Esophagus squamous epithelium (tissue), 4 donors: ENCODE data around the gene BCL6.

ENCODE experiments used
- POLR2A ChIP-seq, 4 donors: fragments of 450-650 bp; IDR thresholded peaks; one replicate each; pipeline ENCODE4 v1.6.1; 2017; ENCODE audit warnings: antibody characterized with exemption in 4 of 4, mild to moderate bottlenecking in 4 of 4, moderate library complexity in 3 of 4
- TF ChIP-seq, protein P1 (sequence below), 6 experiments: fragments of 450-650 bp in 4 of 6; fragments of 200-600 bp in 2 of 6; sonication (generic) in 2 of 6; IDR thresholded peaks; one replicate each; pipeline ENCODE4 v1.5.1; 2016 to 2019; ENCODE audit warnings: antibody characterized with exemption in 6 of 6, mild to moderate bottlenecking in 4 of 6, moderate library complexity in 4 of 6

DNA sequence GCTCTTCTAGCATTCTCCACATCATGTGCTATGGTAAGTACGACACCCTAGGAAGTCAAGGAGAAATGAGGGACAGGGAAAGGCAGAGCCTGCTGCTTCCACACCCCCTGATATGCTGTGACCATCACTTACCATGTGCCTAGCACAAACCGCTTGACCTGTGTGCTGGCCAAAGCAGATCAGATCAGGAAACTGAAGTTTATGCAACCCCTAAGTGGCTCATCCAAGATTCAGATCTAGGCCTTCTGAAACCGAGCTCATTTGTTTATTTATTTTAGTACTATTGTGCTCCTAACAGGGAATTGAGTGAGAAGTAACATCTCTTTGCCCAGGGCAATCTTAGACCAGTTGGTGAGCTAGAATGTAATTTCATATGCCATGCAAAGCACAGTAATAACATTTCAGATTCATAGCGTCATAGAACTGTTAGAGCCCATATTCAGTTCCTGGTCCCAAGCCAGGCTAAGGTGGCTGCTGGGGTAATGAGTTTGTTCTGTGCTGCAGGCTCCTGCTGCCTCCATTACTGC is 42.7 kb downstream of the BCL6 start, which contains the start of gene RTP2:
- no peak for TF ChIP-seq POLR2A (IDR thresholded peaks at IDR 0.05)
- TF ChIP-seq, protein P1, sequence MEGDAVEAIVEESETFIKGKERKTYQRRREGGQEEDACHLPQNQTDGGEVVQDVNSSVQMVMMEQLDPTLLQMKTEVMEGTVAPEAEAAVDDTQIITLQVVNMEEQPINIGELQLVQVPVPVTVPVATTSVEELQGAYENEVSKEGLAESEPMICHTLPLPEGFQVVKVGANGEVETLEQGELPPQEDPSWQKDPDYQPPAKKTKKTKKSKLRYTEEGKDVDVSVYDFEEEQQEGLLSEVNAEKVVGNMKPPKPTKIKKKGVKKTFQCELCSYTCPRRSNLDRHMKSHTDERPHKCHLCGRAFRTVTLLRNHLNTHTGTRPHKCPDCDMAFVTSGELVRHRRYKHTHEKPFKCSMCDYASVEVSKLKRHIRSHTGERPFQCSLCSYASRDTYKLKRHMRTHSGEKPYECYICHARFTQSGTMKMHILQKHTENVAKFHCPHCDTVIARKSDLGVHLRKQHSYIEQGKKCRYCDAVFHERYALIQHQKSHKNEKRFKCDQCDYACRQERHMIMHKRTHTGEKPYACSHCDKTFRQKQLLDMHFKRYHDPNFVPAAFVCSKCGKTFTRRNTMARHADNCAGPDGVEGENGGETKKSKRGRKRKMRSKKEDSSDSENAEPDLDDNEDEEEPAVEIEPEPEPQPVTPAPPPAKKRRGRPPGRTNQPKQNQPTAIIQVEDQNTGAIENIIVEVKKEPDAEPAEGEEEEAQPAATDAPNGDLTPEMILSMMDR (IDR thresholded peaks at IDR 0.05) = no peak
